HCT116 (cell line): ENCODE data around the gene OSBPL1A. TPM values are rescaled to one million over a fixed set of nuclear protein-coding genes. Genes with fewer than 3 reads are reported as not detected.

Experiments used
- ATAC-seq: fragments of 200-7000 bp; cut with Tn5 transposase; 2 replicates; pipeline ENCODE4 v1.9.1; 2020; ENCODE audit warnings: mild to moderate bottlenecking, moderate library complexity
- BruUV-seq: library from RNA; stranded (reverse); fragments of 400-500 nt; replicated peaks from 2 replicates; lab custom pipeline; 2021; lab: Mats Ljungman, UMichigan
- CTCF ChIA-PET: fragments of 300-600 bp; sonication (Branson Sonifier 250); formaldehyde crosslinking; loops from one replicate; lab custom pipeline; 2021; ENCODE audit warnings: antibody characterized with exemption; lab: Charles Lee
- POLR2A ChIA-PET: fragments of 300-600, 350-600 bp; sonication (Branson Sonifier 250); formaldehyde crosslinking; loops from one replicate; lab custom pipeline; 2021; ENCODE audit warnings: antibody characterized with exemption; lab: Charles Lee
- RAD21 ChIA-PET, 2 experiments: fragments of 300-600 bp; sonication (Branson Sonifier 250); formaldehyde crosslinking; loops; one replicate each; lab custom pipeline; 2023; ENCODE audit warnings: low total read pairs in 2 of 2; ENCODE audit not compliant: uncharacterized antibody in 2 of 2, unreplicated experiment in 2 of 2, low non-redundant PET in 1 of 2; lab: Charles Lee
- DNase-seq: peaks from one replicate; pipeline ENCODE4 v3.0.0-alpha.2; 2010; ENCODE audit warnings: low read depth, low spot score
- H2AFZ ChIP-seq: fragments of 200-600 bp; shearing (Covaris generic), sonication (generic); 2 replicates; pipeline ENCODE4 v1.6.1; 2017; ENCODE audit warnings: low read depth, mixed run types, mixed read lengths, antibody characterized with exemption, low read length; ENCODE audit not compliant: poor library complexity, severe bottlenecking
- H3K27ac ChIP-seq: 2 replicates; pipeline ENCODE4 v1.5.1; 2012; ENCODE audit warnings: low read depth, low read length
- H3K27me3 ChIP-seq: fragments of 200-600 bp; sonication (generic); 2 replicates; pipeline ENCODE4 v1.6.1; 2016; ENCODE audit warnings: mixed run types, low read length, mixed read lengths; ENCODE audit not compliant: insufficient read depth
- H3K36me3 ChIP-seq, 2 experiments: fragments of 200-500 bp in 1 of 2; fragments of 200-600 bp in 1 of 2; sonication (Bioruptor generic) in 1 of 2; sonication (generic) in 1 of 2; 2 replicates each; pipeline versions ENCODE4 v1.5.1 to v1.6.1; 2014 to 2016; ENCODE audit warnings: low read length in 2 of 2, inconsistent platforms in 1 of 2, mixed read lengths in 1 of 2, mixed run types in 1 of 2; ENCODE audit not compliant: insufficient read depth in 2 of 2, control insufficient read depth in 1 of 2
- H3K4me1 ChIP-seq, 2 experiments: fragments of 200-600 bp in 1 of 2; sonication (generic) in 1 of 2; 2 replicates each; pipeline versions ENCODE4 v1.5.1 to v1.6.1; 2012 to 2017; ENCODE audit warnings: low read length in 2 of 2, inconsistent platforms in 1 of 2, mild to moderate bottlenecking in 1 of 2, mixed read lengths in 1 of 2, mixed run types in 1 of 2, moderate library complexity in 1 of 2; ENCODE audit not compliant: insufficient read depth in 2 of 2, control insufficient read depth in 1 of 2
- H3K4me2 ChIP-seq: fragments of 200-600 bp; sonication (generic); 2 replicates; pipeline ENCODE4 v1.6.1; 2017; ENCODE audit warnings: mixed run types, low read length, mixed read lengths
- H3K4me3 ChIP-seq, 2 experiments: fragments of 200-600 bp in 1 of 2; sonication (generic) in 1 of 2; replicated peaks in 1 of 2; 2 replicates each; pipeline ENCODE4 v1.5.1; 2011 to 2016; ENCODE audit warnings: low read length in 2 of 2, control low read depth in 1 of 2, low read depth in 1 of 2, mild to moderate bottlenecking in 1 of 2, mixed read lengths in 1 of 2, mixed run types in 1 of 2
- H3K79me2 ChIP-seq: fragments of 200-600 bp; sonication (generic); 2 replicates; pipeline ENCODE4 v1.6.1; 2017; ENCODE audit warnings: mild to moderate bottlenecking, mixed run types, low read length, moderate library complexity, mixed read lengths; ENCODE audit not compliant: insufficient read depth
- H3K9ac ChIP-seq: fragments of 200-600 bp; sonication (generic); 2 replicates; pipeline ENCODE4 v1.6.1; 2016; ENCODE audit warnings: low read length, mixed read lengths
- H3K9me2 ChIP-seq: fragments of 200-600 bp; sonication (generic), shearing (Covaris generic); 2 replicates; pipeline ENCODE4 v1.6.1; 2017; ENCODE audit warnings: mixed run types, mild to moderate bottlenecking, moderate library complexity; ENCODE audit not compliant: insufficient read depth
- H3K9me3 ChIP-seq, 2 experiments: fragments of 200-500 bp in 1 of 2; fragments of 200-600 bp in 1 of 2; sonication (Bioruptor generic) in 1 of 2; sonication (generic) in 1 of 2; 2 replicates each; pipeline ENCODE4 v1.6.1; 2014 to 2017; ENCODE audit warnings: low read length in 2 of 2, mixed read lengths in 2 of 2, inconsistent platforms in 1 of 2, low read depth in 1 of 2, mild to moderate bottlenecking in 1 of 2, mixed run types in 1 of 2, moderate library complexity in 1 of 2; ENCODE audit not compliant: control insufficient read depth in 1 of 2, insufficient read depth in 1 of 2
- H4K20me1 ChIP-seq: fragments of 200-600 bp; sonication (generic), shearing (Covaris generic); 2 replicates; pipeline ENCODE4 v1.6.1; 2017; ENCODE audit warnings: mixed run types, mild to moderate bottlenecking, moderate library complexity; ENCODE audit not compliant: insufficient read depth
- EZH2phosphoT487 ChIP-seq: fragments of 200-600 bp; IDR thresholded peaks from 2 replicates; pipeline ENCODE4 v1.6.1; 2018; ENCODE audit warnings: antibody characterized with exemption, borderline replicate concordance
- JUND ChIP-seq: IDR thresholded peaks from 2 replicates; pipeline ENCODE4 v1.6.1; 2012
- POLR2AphosphoS5 ChIP-seq: IDR thresholded peaks from 2 replicates; pipeline ENCODE4 v1.6.1; 2011; ENCODE audit warnings: mild to moderate bottlenecking, low read depth, low read length, moderate library complexity
- TCF7L2 ChIP-seq: IDR thresholded peaks from 2 replicates; pipeline ENCODE4 v1.7.0; 2011; ENCODE audit warnings: borderline replicate concordance, inconsistent platforms; ENCODE audit not compliant: insufficient read depth, insufficient read length; ENCODE audit errors: extremely low read depth
- ZNF274 ChIP-seq: fragments of 200-500 bp; sonication (Bioruptor generic); IDR thresholded peaks from 2 replicates; pipeline ENCODE4 v1.6.1; 2014; ENCODE audit warnings: mild to moderate bottlenecking, low read depth, low read length, inconsistent platforms
- intact Hi-C: fragments of 100-400 bp; cut with micrococcal nuclease; formaldehyde crosslinking; loops from 2 replicates; pipeline ENCODE4 v1.10.0; 2022
- total RNA-seq: library from RNA; stranded (reverse); gene quantifications from one replicate; pipeline ENCODE4 v1.2.1, GENCODE V29; 2021; ENCODE audit not compliant: unreplicated experiment
- TF ChIP-seq, protein P1 (sequence below), 3 experiments: fragments of 200-600 bp in 1 of 3; sonication (generic) in 1 of 3; IDR thresholded peaks in 2 of 3; conservative IDR thresholded peaks in 1 of 3; 2 replicates each; pipeline ENCODE4 v1.5.1; 2012 to 2017; ENCODE audit warnings: low read depth in 2 of 3, low read length in 2 of 3, antibody characterized with exemption in 1 of 3, borderline replicate concordance in 1 of 3, control low read depth in 1 of 3, mild to moderate bottlenecking in 1 of 3, mixed read lengths in 1 of 3, mixed run types in 1 of 3, moderate library complexity in 1 of 3; ENCODE audit not compliant: insufficient read depth in 1 of 3
- TF ChIP-seq, protein P2 (sequence below): IDR thresholded peaks from 2 replicates; pipeline ENCODE4 v1.6.1; 2012
- TF ChIP-seq, protein P3 (sequence below): IDR thresholded peaks from 2 replicates; pipeline ENCODE4 v1.6.1; 2012

OSBPL1A gene
- total RNA-seq, 1 experiment from 2014 or later, result 18.9 TPM

DNA sequence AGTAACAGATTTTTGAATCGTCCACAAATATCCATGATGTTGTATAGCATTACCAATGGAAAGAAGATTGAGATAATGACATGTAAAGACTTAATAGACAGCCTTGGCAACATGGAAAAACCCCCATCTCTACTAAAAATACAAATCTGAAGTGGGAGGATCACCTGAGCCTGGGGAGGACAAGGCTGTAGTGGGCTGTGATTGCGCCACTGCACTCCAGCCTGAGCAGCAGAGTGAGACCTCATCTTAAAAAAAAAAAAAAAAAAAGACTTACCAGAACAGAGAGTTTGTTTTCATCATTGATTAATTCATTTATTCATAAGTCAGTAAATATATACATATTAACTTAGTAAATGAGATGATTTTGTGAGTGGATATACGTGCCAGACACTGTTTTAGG lies 7.0 kb upstream of the OSBPL1A start:
- peaks cover 12 to 21% of the 10 kb centered on the region in 2 experiments; a peak in 3 of 4 replicates for H3K4me1 ChIP-seq
- intact Hi-C loops, result no loop called here
- no peaks in the 10 kb centered on the region for H3K79me2 ChIP-seq
- H2AFZ ChIP-seq, result no peak overlapping the region
- no peak overlapping the region for H3K27ac ChIP-seq
- no peak overlapping the region for H3K4me3 ChIP-seq
- H3K36me3 ChIP-seq, result no peaks in the 10 kb centered on the region
- DNase-seq, result no peak
- no peak for ATAC-seq
- no peaks in the 10 kb centered on the region for H4K20me1 ChIP-seq
- CTCF ChIA-PET, result no interaction called here
- POLR2A ChIA-PET, result interaction anchor here (0.7 kb wide), 1 partner anchor 15 kb away, joined by 3 read pairs; no protein-coding TSS in a partner anchor
- RAD21 ChIA-PET, result no interaction called here
- TF ChIP-seq ZNF274 (no peak), EZH2phosphoT487 (no peak), TCF7L2 (no peak), POLR2AphosphoS5 (no peak), JUND (no peak)
- TF ChIP-seq, protein P1, sequence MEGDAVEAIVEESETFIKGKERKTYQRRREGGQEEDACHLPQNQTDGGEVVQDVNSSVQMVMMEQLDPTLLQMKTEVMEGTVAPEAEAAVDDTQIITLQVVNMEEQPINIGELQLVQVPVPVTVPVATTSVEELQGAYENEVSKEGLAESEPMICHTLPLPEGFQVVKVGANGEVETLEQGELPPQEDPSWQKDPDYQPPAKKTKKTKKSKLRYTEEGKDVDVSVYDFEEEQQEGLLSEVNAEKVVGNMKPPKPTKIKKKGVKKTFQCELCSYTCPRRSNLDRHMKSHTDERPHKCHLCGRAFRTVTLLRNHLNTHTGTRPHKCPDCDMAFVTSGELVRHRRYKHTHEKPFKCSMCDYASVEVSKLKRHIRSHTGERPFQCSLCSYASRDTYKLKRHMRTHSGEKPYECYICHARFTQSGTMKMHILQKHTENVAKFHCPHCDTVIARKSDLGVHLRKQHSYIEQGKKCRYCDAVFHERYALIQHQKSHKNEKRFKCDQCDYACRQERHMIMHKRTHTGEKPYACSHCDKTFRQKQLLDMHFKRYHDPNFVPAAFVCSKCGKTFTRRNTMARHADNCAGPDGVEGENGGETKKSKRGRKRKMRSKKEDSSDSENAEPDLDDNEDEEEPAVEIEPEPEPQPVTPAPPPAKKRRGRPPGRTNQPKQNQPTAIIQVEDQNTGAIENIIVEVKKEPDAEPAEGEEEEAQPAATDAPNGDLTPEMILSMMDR (IDR thresholded peaks at IDR 0.05 in 2 of 3, conservative IDR thresholded peaks at IDR 0.05 in 1 of 3; ENCODE audit: borderline replicate concordance in 1 of 3, insufficient read depth in 1 of 3, low read depth in 2 of 3, low read length in 2 of 3), result no peak
- TF ChIP-seq, protein P2, sequence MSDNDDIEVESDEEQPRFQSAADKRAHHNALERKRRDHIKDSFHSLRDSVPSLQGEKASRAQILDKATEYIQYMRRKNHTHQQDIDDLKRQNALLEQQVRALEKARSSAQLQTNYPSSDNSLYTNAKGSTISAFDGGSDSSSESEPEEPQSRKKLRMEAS, result no peak
- TF ChIP-seq, protein P3, sequence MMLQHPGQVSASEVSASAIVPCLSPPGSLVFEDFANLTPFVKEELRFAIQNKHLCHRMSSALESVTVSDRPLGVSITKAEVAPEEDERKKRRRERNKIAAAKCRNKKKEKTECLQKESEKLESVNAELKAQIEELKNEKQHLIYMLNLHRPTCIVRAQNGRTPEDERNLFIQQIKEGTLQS, result no peak
- TF ChIP-seq, all 23 proteins: peak for 0
- H3K27me3 ChIP-seq, result no peaks in the 10 kb centered on the region
- no peaks in the 10 kb centered on the region for H3K9me2 ChIP-seq
- H3K4me2 ChIP-seq, result no peak overlapping the region
- no TSS peak for BruUV-seq
- no peak overlapping the region for H3K9ac ChIP-seq
- H3K9me3 ChIP-seq, result no peaks in the 10 kb centered on the region
